ENCODE measurements around the gene STX18. TPM values are rescaled to one million over a fixed set of nuclear protein-coding genes. Genes with fewer than 3 reads are reported as not detected.

STX18 gene
- total and polyA plus RNA-seq, 2 donors (not counting 1 experiment from before 2014, with no cell fraction given) = 27.4 to 28.2 TPM

GRCh38 chr4:4490041-4490440 lies 51.8 kb downstream of the STX18 start:
- H2AFZ ChIP-seq (ENCODE audit: low read length) = no peak overlapping the region
- H3K9me3 ChIP-seq (ENCODE audit: control insufficient read depth, insufficient read depth, low read depth, low read length) = no peaks in the 10 kb centered on the region
- peaks cover 8% of the 10 kb centered on the region for H3K4me1 ChIP-seq (ENCODE audit: control insufficient read depth, extremely low read depth, insufficient read depth, low read length)
- no peak overlapping the region for H3K4me2 ChIP-seq (ENCODE audit: extremely low read depth, insufficient read depth, low read length)
- H3K36me3 ChIP-seq (ENCODE audit: control insufficient read depth, insufficient read depth, low read length) = no peaks in the 10 kb centered on the region
- peaks cover 1% of the 10 kb centered on the region for H3K79me2 ChIP-seq (ENCODE audit: control insufficient read depth, insufficient read depth, low read length)
- no peak overlapping the region for H3K4me3 ChIP-seq (replicated peaks in 1 of 4; ENCODE audit: control extremely low read depth in 1 of 4, insufficient read depth in 1 of 4, low read depth in 3 of 4, low read length in 4 of 4)
- H3K9ac ChIP-seq (ENCODE audit: insufficient read depth, low read length) = no peak overlapping the region
- DNase-seq (ENCODE audit: low read depth in 2 of 2) = peak in 1 of 2 donors; percentile 17
- H3K27me3 ChIP-seq (ENCODE audit: control insufficient read depth, insufficient read depth, low read length) = no peaks in the 10 kb centered on the region
- H3K27ac ChIP-seq (ENCODE audit: insufficient read depth, low read length) = no peak overlapping the region
- H4K20me1 ChIP-seq (ENCODE audit: control insufficient read depth, extremely low read depth, insufficient read depth, low read length) = peaks cover 3% of the 10 kb centered on the region
- no peak for TF ChIP-seq CTCF (conservative IDR thresholded peaks at IDR 0.05 in 1 of 2, IDR thresholded peaks at IDR 0.05 in 1 of 2; ENCODE audit: low read depth in 1 of 2, low read length in 2 of 2)
- no peak for TF ChIP-seq EZH2 (IDR thresholded peaks at IDR 0.05; ENCODE audit: low read length, missing control alignments)

- Histone ChIP-seq H3K9ac (ENCODE audit: insufficient read depth, low read length) (no peak overlapping the region), H3K4me3 (replicated peaks in 1 of 4; ENCODE audit: control extremely low read depth in 1 of 4, insufficient read depth in 1 of 4, low read depth in 3 of 4, low read length in 4 of 4) (no peak overlapping the region), H4K20me1 (ENCODE audit: control insufficient read depth, extremely low read depth, insufficient read depth, low read length) (peaks cover 3% of the 10 kb centered on the region), H3K27ac (ENCODE audit: insufficient read depth, low read length) (no peak overlapping the region), H3K27me3 (ENCODE audit: control insufficient read depth, insufficient read depth, low read length) (no peaks in the 10 kb centered on the region), H3K9me3 (ENCODE audit: control insufficient read depth, insufficient read depth, low read depth, low read length) (no peaks in the 10 kb centered on the region), H3K4me2 (ENCODE audit: extremely low read depth, insufficient read depth, low read length) (no peak overlapping the region), H2AFZ (ENCODE audit: low read length) (no peak overlapping the region), H3K79me2 (ENCODE audit: control insufficient read depth, insufficient read depth, low read length) (peaks cover 1% of the 10 kb centered on the region), H3K4me1 (ENCODE audit: control insufficient read depth, extremely low read depth, insufficient read depth, low read length) (peaks cover 6% of the 10 kb centered on the region), H3K36me3 (ENCODE audit: control insufficient read depth, insufficient read depth, low read length) (no peaks in the 10 kb centered on the region)
- peak; percentile 60 to 87 for DNase-seq (ENCODE audit: low read depth in 2 of 2)
- TF ChIP-seq CTCF (conservative IDR thresholded peaks at IDR 0.05 in 1 of 2, IDR thresholded peaks at IDR 0.05 in 1 of 2; ENCODE audit: low read depth in 1 of 2, low read length in 2 of 2) (peak; percentile 98), EZH2 (IDR thresholded peaks at IDR 0.05; ENCODE audit: low read length, missing control alignments) (no peak)
Observed at GRCh38 chr4:4488405-4489404, 53.1 kb downstream of the STX18 start.

- DNase-seq (ENCODE audit: low read depth in 2 of 2) = no peak
Observed at GRCh38 chr4:4486969-4487368, 54.9 kb downstream of the STX18 start.

More at GRCh38 chr4:4486969-4487368, 54.9 kb downstream of the STX18 start:
- Histone ChIP-seq H4K20me1 (ENCODE audit: control insufficient read depth, extremely low read depth, insufficient read depth, low read length) (no peaks in the 10 kb centered on the region), H2AFZ (ENCODE audit: low read length) (no peak overlapping the region), H3K4me1 (ENCODE audit: control insufficient read depth, extremely low read depth, insufficient read depth, low read length) (peaks cover 3% of the 10 kb centered on the region), H3K27me3 (ENCODE audit: control insufficient read depth, insufficient read depth, low read length) (no peaks in the 10 kb centered on the region), H3K9ac (ENCODE audit: insufficient read depth, low read length) (no peak overlapping the region), H3K27ac (ENCODE audit: insufficient read depth, low read length) (no peak overlapping the region), H3K4me3 (replicated peaks in 1 of 4; ENCODE audit: control extremely low read depth in 1 of 4, insufficient read depth in 1 of 4, low read depth in 3 of 4, low read length in 4 of 4) (no peak overlapping the region), H3K36me3 (ENCODE audit: control insufficient read depth, insufficient read depth, low read length) (no peaks in the 10 kb centered on the region), H3K79me2 (ENCODE audit: control insufficient read depth, insufficient read depth, low read length) (peaks cover 1% of the 10 kb centered on the region), H3K4me2 (ENCODE audit: extremely low read depth, insufficient read depth, low read length) (no peak overlapping the region), H3K9me3 (ENCODE audit: control insufficient read depth, insufficient read depth, low read depth, low read length) (no peaks in the 10 kb centered on the region)
- TF ChIP-seq CTCF (conservative IDR thresholded peaks at IDR 0.05 in 1 of 2, IDR thresholded peaks at IDR 0.05 in 1 of 2; ENCODE audit: low read depth in 1 of 2, low read length in 2 of 2) (no peak), EZH2 (IDR thresholded peaks at IDR 0.05; ENCODE audit: low read length, missing control alignments) (no peak)
